AG09309 (cell line): ENCODE measurements around the gene MEGF9.

Experiments
- DNase-seq: peaks from one replicate; pipeline ENCODE4 v3.0.0-alpha.2; 2010; ENCODE audit warnings: low read depth
- H3K4me3 ChIP-seq: 2 replicates; pipeline ENCODE4 v1.5.1; 2011; ENCODE audit warnings: mild to moderate bottlenecking, low read depth, low read length, moderate library complexity; ENCODE audit not compliant: control insufficient read depth
- CTCF ChIP-seq: IDR thresholded peaks from 2 replicates; pipeline ENCODE4 v1.5.1; 2011; ENCODE audit warnings: mild to moderate bottlenecking, low read depth, low read length, inconsistent platforms; ENCODE audit not compliant: insufficient read depth, control insufficient read depth; ENCODE audit errors: missing control alignments

The MEGF9 gene

GRCh38 chr9:120622790-120623189, 91.5 kb downstream of the MEGF9 start:
- H3K4me3 ChIP-seq, result no peak overlapping the region
- DNase-seq, result no peak
- no peak for TF ChIP-seq CTCF

DNA sequence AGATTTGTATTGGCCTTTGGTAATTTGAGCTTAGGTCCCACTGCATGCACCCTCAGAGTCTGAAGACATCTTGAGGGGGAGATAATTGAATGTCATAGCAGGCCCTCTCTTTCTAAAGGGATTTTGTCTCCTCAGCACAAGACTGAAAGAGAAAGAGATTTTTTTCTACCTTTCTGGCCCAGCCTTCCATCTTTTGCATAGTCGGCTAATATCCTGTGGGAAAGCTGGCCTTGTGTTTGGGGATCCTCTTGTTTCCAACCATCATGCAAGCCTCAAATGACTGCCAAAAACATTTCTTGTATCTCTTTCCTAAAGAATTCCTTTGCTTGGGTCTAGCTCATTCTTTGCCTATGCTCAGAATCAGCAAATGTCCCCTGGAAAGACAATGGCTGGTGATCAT, 92.3 kb downstream of the MEGF9 start:
- DNase-seq, result no peak
- TF ChIP-seq CTCF, result no peak
- H3K4me3 ChIP-seq, result no peak overlapping the region

GRCh38 chr9:120619751-120620655, 94.3 kb downstream of the MEGF9 start:
- peak; percentile 75 for TF ChIP-seq CTCF
- peak; percentile 23 for DNase-seq
- no peak overlapping the region for H3K4me3 ChIP-seq

DNA sequence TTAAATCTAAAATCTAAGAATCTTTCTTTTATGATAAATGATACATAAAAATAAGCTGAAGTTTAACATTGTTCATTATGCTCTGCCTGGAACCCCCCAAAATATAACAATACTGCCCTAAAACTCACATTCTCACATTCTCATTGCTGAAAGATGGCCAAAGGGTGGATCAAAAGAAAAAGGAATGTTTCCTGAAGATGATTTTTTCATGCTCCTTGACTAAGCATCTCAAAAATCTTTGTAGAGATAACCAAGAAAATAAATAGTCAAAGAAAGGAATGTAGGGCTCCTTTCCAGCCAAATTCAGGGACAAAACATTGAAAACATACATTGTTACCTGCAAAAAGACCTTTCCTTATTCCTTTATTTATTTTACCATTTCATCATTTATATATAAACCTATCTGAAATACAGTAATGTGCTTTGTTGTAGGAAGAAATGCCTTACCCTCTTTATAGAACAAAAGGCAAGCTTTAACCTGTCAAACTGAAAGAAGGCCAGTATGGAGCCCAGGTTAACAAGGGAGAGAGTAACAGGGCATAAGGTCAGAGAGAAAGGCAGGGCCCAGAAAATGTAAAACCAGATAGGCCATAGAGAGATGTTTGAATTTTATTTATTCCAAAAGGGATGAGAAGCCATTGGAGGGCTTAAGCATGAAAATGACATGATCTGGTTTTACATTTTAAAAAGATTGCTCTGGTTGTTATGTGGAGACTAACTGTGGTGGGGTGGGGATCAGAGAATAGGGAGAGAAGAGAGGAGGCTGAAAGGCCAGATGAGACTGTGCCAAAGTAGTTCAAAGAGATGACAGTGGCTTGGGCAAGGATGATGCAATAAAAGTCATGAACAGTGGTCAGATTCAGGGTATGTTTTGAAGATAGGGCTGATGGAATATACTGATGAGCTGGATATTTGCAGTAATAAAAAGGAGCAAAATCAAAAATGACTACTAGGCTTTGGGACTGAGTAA, 97.0 kb downstream of the MEGF9 start:
- H3K4me3 ChIP-seq, result no peak overlapping the region
- DNase-seq, result no peak
- no peak for TF ChIP-seq CTCF

- no peak overlapping the region for H3K4me3 ChIP-seq
- peak; percentile 29 for TF ChIP-seq CTCF
- DNase-seq, result no peak
These were observed 102.1 kb downstream of the MEGF9 start for GRCh38 chr9:120612218-120612617.

GRCh38 chr9:120611690-120612068, 102.6 kb downstream of the MEGF9 start:
- no peak for DNase-seq
- H3K4me3 ChIP-seq, result no peak overlapping the region
- TF ChIP-seq CTCF, result no peak
